LNCaP clone FGC (cell line): Measurements from ENCODE around the gene LHPP.

Experiments
- DNase-seq: peaks from one replicate; pipeline ENCODE4 v3.0.0-alpha.2; 2011; ENCODE audit warnings: low read depth
- H3K4me3 ChIP-seq: 2 replicates; pipeline ENCODE4 v1.5.1; 2011; ENCODE audit warnings: mild to moderate bottlenecking, low read depth, low read length, control low read depth
- TF ChIP-seq, protein P1 (sequence below): IDR thresholded peaks from 2 replicates; pipeline ENCODE4 v1.5.1; 2012; ENCODE audit warnings: mild to moderate bottlenecking; ENCODE audit not compliant: control insufficient read depth, insufficient read depth; ENCODE audit errors: extremely low read depth

The LHPP gene

DNA sequence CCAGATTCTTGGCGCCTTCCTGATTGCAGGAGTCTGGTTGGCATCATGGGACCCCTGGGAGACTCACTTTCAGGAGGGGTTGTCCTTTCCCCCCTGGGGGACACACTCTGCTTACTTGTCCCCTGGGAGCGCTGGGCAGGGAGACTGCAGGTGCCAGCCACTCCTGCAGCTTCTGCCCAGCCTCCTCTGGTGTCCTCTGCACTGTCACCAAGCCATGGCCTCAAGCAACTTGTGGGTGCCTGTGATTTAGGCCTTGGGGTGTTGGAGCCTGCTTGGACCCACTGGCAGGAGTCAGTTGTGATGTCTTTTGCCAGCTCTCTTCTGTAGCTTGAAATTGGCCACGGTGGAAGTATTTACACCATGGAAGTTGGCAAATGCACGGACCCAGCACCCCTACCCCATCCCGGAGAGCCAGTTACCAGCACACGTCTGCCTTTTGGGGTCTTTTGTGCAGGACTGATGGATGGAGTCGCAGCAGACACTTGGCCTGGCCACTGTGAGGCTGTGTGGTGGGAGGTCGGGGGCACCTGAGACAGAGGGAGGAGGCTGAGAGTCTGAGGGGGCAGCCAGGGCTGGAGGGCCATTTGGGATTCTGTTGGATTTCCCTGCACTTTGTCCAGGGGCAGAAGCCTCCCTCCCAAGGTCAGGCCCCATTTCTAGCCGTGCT lies 104.7 kb downstream of the LHPP start:
- DNase-seq, result no peak
- H3K4me3 ChIP-seq, result no peak overlapping the region
- TF ChIP-seq, protein P1, sequence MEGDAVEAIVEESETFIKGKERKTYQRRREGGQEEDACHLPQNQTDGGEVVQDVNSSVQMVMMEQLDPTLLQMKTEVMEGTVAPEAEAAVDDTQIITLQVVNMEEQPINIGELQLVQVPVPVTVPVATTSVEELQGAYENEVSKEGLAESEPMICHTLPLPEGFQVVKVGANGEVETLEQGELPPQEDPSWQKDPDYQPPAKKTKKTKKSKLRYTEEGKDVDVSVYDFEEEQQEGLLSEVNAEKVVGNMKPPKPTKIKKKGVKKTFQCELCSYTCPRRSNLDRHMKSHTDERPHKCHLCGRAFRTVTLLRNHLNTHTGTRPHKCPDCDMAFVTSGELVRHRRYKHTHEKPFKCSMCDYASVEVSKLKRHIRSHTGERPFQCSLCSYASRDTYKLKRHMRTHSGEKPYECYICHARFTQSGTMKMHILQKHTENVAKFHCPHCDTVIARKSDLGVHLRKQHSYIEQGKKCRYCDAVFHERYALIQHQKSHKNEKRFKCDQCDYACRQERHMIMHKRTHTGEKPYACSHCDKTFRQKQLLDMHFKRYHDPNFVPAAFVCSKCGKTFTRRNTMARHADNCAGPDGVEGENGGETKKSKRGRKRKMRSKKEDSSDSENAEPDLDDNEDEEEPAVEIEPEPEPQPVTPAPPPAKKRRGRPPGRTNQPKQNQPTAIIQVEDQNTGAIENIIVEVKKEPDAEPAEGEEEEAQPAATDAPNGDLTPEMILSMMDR, result no peak

DNA sequence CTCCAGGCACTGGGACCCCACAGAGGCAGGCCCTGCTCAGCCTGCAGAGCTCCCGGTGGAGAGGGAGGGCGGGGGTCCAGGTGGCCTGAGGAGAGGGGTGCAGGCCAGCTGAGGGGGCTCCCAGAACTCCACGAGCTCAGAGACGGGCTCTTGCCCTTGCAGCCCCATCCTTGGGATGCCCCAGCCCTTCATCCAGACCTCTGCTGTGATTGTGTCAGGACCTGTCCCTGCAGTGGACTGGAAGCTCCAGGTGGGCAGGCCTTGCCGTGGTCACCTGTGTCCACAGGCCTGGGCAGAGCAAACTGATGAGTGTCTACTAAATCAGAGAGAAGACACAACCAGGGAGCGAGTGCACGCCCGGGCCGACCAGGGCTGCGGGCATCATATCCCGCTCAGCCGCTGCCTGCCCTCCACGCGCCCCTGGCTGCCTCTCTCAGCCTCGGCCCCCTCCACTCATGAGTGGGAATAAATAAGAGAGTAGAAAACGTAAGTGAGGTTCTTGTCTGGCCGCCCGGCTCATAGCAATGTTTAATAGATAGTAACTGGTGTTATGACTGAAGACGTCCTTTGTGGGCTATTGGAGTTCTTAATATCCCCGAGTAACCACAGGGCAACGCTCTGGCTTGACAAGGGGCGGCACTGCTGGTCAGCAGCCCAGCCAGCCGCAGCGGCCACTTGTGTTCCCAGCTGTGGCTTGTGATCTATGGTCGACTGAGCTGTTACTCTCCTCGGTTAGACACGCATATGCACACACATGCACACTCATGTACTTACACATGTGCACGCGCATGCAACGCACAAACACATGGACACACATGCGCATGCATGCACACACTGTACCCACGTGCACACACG lies 105.6 kb downstream of the LHPP start:
- no peak for DNase-seq
- H3K4me3 ChIP-seq, result no peak overlapping the region
- TF ChIP-seq, protein P1, result no peak

DNA sequence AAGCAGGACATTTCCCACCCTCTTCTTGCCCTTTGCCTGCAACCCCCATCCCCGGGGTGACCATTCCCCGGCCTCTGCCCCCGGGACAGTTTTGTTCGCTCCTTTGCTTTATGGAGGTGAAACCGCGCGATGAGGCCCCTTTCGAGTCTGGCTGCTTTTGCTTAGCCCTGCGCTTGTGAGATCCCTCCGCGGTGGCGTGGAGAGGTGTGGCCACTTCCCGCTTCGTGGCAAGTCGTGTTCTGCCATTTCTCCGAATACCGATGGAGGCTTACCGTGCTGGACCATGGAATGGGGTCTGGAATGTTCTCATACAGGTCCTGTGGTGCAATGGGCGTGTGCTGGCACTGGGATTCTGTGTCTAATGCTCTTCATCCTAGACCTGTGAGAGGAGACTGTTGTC lies 106.7 kb downstream of the LHPP start:
- no peak for DNase-seq
- TF ChIP-seq, protein P1, result no peak
- no peak overlapping the region for H3K4me3 ChIP-seq

DNA sequence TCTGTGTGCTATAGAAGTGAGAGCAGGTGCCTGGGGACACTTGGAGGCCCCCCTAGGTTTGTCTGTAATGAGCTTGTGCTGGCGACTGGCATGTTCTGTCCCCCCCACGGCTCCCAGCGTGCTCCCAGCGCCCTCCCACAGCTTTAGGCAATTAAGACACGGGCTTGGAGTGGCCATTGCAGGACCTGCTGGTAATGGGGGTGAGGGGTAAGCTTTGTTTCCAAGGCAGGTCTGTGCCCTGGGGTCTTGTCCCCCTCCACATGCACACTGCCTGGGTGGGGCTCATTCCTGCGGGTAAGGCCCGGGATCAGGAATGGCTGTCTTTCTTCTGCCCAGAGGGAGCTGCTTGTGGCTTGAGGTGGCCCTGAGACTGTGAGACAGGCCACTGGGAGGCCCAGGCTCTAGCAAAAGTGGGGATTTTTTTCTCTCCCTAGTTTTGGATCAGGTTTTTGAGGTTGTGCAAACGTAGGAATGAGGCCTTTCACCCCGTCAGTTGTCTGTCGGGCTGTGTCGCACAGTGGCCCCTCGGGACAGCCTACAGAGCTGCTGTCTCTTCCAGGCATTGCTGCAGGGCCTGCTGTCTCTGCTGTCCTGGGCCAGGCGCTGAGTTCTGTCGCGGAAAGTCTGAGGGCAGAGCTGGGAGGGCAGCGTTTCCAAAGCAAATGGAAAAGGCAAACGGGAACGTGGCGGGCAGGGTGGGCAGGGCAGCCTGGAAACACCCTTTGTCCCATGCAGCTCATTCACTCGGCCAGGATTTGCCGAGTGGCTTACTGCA lies 107.4 kb downstream of the LHPP start:
- no peak for DNase-seq
- TF ChIP-seq, protein P1, result no peak
- no peak overlapping the region for H3K4me3 ChIP-seq

DNA sequence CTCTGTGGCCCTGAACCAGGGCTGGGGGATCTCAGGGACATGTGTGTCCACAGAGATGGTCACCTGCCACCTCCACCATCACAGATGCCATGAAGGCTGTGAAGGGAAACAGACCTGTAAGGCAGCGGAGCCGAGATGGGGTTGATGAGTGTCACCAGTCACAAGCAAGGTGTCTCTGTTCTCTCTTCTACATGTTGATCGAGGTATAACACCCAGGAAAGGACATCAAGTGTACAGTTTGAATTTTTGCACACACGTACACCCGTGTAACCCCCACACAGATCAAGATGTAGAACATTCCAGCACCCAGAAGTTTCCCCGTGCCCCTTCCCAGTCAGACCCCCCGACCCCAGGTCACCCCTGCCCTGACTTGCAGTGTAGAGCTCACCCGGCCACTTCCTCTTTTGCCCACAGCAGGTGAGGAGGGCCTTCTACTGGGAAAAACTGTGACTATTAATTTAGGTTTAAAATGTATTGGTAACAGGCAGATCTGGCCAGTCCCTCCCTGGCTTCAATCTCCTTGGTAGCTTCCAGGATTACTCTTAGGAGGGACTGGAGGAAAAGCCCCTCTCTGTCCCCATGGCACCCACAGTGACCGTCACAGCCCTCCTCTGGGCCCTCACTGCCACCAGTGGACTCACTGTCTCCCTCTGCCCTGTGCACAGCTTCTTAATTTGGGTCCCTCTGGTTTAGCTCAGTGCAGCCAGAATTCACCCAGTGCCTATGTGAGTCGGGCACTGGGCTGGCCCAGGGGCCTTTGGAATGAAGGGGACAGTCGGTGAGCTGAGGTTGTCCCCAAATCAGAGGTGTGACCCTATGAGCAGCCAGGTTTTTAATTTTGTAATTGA lies 108.2 kb downstream of the LHPP start:
- H3K4me3 ChIP-seq, result no peak overlapping the region
- no peak for DNase-seq
- TF ChIP-seq, protein P1, result no peak

DNA sequence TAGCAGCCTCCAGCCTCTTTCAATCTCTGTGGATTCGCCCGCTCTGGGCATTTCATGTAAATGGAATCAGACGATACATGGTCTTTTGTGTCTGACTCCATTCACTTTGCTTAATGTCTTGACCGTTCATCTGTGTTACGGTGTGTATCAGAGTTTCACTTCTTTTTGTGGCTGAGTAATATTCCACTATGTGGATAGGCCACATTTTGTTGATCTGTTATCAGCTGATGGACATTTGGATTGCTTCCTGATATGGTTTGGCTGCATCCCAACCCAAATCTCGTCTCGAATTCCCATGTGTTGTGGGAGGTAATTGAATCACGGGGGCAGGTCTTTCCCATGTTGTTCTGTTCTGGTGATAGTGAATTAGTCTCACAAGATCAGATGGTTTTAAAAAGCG lies 109.0 kb downstream of the LHPP start:
- TF ChIP-seq, protein P1, result no peak
- H3K4me3 ChIP-seq, result no peak overlapping the region
- DNase-seq, result no peak
